Body of pancreas (tissue), 4 donors: ENCODE results near the gene KRTAP17-1. TPM values are rescaled to one million over a fixed set of nuclear protein-coding genes. Genes with fewer than 3 reads are reported as not detected.

Experiments
- ATAC-seq: fragments of 150-250 bp; one replicate; pipeline ENCODE4 v1.9.1; 2016
- DNase-seq, 4 donors: peaks; one replicate each; pipeline ENCODE4 v3.0.0-alpha.2; 2019
- H3K27ac ChIP-seq, 4 donors: fragments of 200-600 bp; sonication (generic); 1 replicate in 3 of 4; 2 replicates in 1 of 4; pipeline versions ENCODE4 v1.5.1 to v1.6.1; 2016 to 2019; ENCODE audit warnings: mild to moderate bottlenecking in 1 of 4, mixed read lengths in 1 of 4, moderate library complexity in 1 of 4
- H3K27me3 ChIP-seq, 2 donors: fragments of 200-600 bp; sonication (generic); one replicate each; pipeline ENCODE4 v1.6.0; 2016; ENCODE audit warnings: mild to moderate bottlenecking in 1 of 2
- H3K36me3 ChIP-seq, 2 donors: fragments of 200-600 bp; sonication (generic); replicated peaks in 1 of 2; 2 replicates each; pipeline ENCODE4 v1.5.1; 2016; ENCODE audit warnings: low read depth in 2 of 2; ENCODE audit not compliant: insufficient read depth in 1 of 2
- H3K4me1 ChIP-seq: fragments of 200-600 bp; sonication (generic); one replicate; pipeline ENCODE4 v1.6.0; 2016
- H3K4me3 ChIP-seq, 2 donors: fragments of 200-600 bp; sonication (generic); 1 replicate in 1 of 2; 2 replicates in 1 of 2; pipeline ENCODE4 v1.5.1; 2016 to 2019
- H3K9me3 ChIP-seq, 3 donors: fragments of 200-600 bp; sonication (generic); 1 replicate in 2 of 3; 2 replicates in 1 of 3; pipeline ENCODE4 v1.5.1; 2016
- CTCF ChIP-seq, 7 experiments: fragments of 450-650 bp in 4 of 7; fragments of 200-600 bp in 3 of 7; sonication (generic) in 3 of 7; IDR thresholded peaks; one replicate each; pipeline ENCODE4 v1.5.1; 2016 to 2019; ENCODE audit warnings: antibody characterized with exemption in 7 of 7
- POLR2A ChIP-seq, 3 donors: fragments of 450-650 bp; IDR thresholded peaks; one replicate each; pipeline ENCODE4 v1.6.1; 2016; ENCODE audit warnings: antibody characterized with exemption in 3 of 3, mild to moderate bottlenecking in 2 of 3
- WGBS, 2 donors: methylation state at CpG; one replicate each; pipeline ENCODE4 v1.1.5; 2017; 5-methylcytosine and 5-hydroxymethylcytosine counted together
- intact Hi-C: fragments of 100-400 bp; cut with DNase I; formaldehyde crosslinking; loops from one replicate; pipeline ENCODE4 v1.15.1; 2023
- total RNA-seq, 2 donors: library from RNA; depleted of rRNA; stranded (reverse); fragments of >200 nt; gene quantifications; one replicate each; pipeline ENCODE4 v1.1.0, GENCODE V29; 2016

Gene KRTAP17-1
- total RNA-seq, 2 donors from 2014 or later = not detected

GRCh38 chr17:41315814-41316445, 420 bp upstream of the KRTAP17-1 start:
- ATAC-seq = no peak
- Histone ChIP-seq H3K4me3 (no peak overlapping the region), H3K27ac (no peak overlapping the region), H3K4me1 (no peaks in the 10 kb centered on the region), H3K9me3 (peaks cover 0 to 11% (median 0%) of the 10 kb centered on the region in 3 donors), H3K36me3 (no peaks in the 10 kb centered on the region), H3K27me3 (no peaks in the 10 kb centered on the region)
- WGBS, 2 donors = 64 to 66% methylated on average over 8 to 17 of the region's 17 CpGs
- intact Hi-C loops = no loop called here
- DNase-seq = no peak
- no peak for TF ChIP-seq POLR2A (IDR thresholded peaks at IDR 0.05)
- no peak for TF ChIP-seq CTCF (IDR thresholded peaks at IDR 0.05)

GRCh38 chr17:41311111-41311510, 4.4 kb downstream of the KRTAP17-1 start:
- no peaks in the 10 kb centered on the region for H3K36me3 ChIP-seq
- WGBS, 2 donors = 69 to 89% methylated on average over 1 of the region's 1 CpG

GRCh38 chr17:41308918-41309359, 6.6 kb downstream of the KRTAP17-1 start, which contains the start of gene KRTAP16-1:
Gene KRTAP16-1 (minus strand): TSS chr17:41309309. CDS start chr17:41309253, 56 bp downstream.
- DNase-seq = peak in 1 of 4 donors; percentile 11
- intact Hi-C loops = no loop called here
- Histone ChIP-seq H3K9me3 (no peaks in the 10 kb centered on the region), H3K27me3 (no peaks in the 10 kb centered on the region), H3K27ac (no peak within 1 kb of the TSS), H3K4me1 (no peaks in the 10 kb centered on the region), H3K36me3 (no peaks in the 10 kb centered on the region), H3K4me3 (no peak within 1 kb of the TSS)
- WGBS, 2 donors = 46 to 68% methylated on average over 4 to 7 of the region's 7 CpGs
- TF ChIP-seq POLR2A (IDR thresholded peaks at IDR 0.05) = no peak
- TF ChIP-seq CTCF (IDR thresholded peaks at IDR 0.05) = no peak
- no peak for ATAC-seq

More at GRCh38 chr17:41311111-41311510, 4.4 kb downstream of the KRTAP17-1 start:
- intact Hi-C loops = no loop called here
- no peak for DNase-seq
- Histone ChIP-seq H3K4me3 (no peak overlapping the region), H3K9me3 (no peaks in the 10 kb centered on the region), H3K27ac (no peak overlapping the region), H3K4me1 (no peaks in the 10 kb centered on the region), H3K27me3 (no peaks in the 10 kb centered on the region)
- no peak for TF ChIP-seq CTCF (IDR thresholded peaks at IDR 0.05)
- no peak for TF ChIP-seq POLR2A (IDR thresholded peaks at IDR 0.05)
- ATAC-seq = no peak

- intact Hi-C loops = no loop called here
- ATAC-seq (peak; percentile 21), DNase-seq (peak in 3 of 4 donors; percentile 34 to 46 (median 40))
- H3K4me1 ChIP-seq = no peaks in the 10 kb centered on the region
- no peak for TF ChIP-seq POLR2A (IDR thresholded peaks at IDR 0.05)
- TF ChIP-seq CTCF (IDR thresholded peaks at IDR 0.05) = no peak
- H3K9me3 ChIP-seq = no peaks in the 10 kb centered on the region
- H3K36me3 ChIP-seq = no peaks in the 10 kb centered on the region
- no peak overlapping the region for H3K4me3 ChIP-seq
- 42 to 61% methylated on average over 6 to 10 of the region's 10 CpGs for WGBS, 2 donors
- no peaks in the 10 kb centered on the region for H3K27me3 ChIP-seq
- no peak overlapping the region for H3K27ac ChIP-seq
Measured at GRCh38 chr17:41308251-41308917, 7.1 kb downstream of the KRTAP17-1 start.
